K562 (cell line): ENCODE data around the gene ABI3BP.

Experiments
- BRCA1 ChIP-seq, 2 experiments: fragments of 450-650 bp in 1 of 2; sonication (generic) in 1 of 2; formaldehyde crosslinking in 1 of 2; IDR thresholded peaks; 2 replicates each; pipeline versions ENCODE4 v1.5.0 to v1.6.1; 2017 to 2020; ENCODE audit warnings: mild to moderate bottlenecking in 1 of 2, missing genetic modification reagents in 1 of 2
- CHD4 ChIP-seq: fragments of 200-600 bp; sonication (generic); IDR thresholded peaks from 3 replicates; pipeline ENCODE4 v1.6.1; 2012; ENCODE audit warnings: low read depth, mild to moderate bottlenecking, mixed read lengths, low read length, inconsistent platforms; ENCODE audit not compliant: insufficient read depth, insufficient replicate concordance, poor library complexity, severe bottlenecking
- CREM ChIP-seq: IDR thresholded peaks from 2 replicates; pipeline ENCODE4 v1.6.1; 2014; ENCODE audit warnings: antibody characterized with exemption, low read depth
- FOS ChIP-seq: IDR thresholded peaks from 3 replicates; pipeline ENCODE4 v1.6.1; 2011; ENCODE audit not compliant: insufficient read length; ENCODE audit errors: extremely low read depth
- MYNN ChIP-seq, 2 experiments: sonication (generic); formaldehyde crosslinking in 1 of 2; IDR thresholded peaks; 2 replicates each; pipeline versions ENCODE4 v1.5.0 to v1.6.1; 2016 to 2020; ENCODE audit warnings: antibody characterized with exemption in 1 of 2, missing genetic modification reagents in 1 of 2
- NEUROD1 ChIP-seq: fragments of 150-350 bp; IDR thresholded peaks from 2 replicates; pipeline ENCODE4 v1.6.1; 2014; ENCODE audit warnings: borderline replicate concordance, low read length, low read depth; ENCODE audit not compliant: partially characterized antibody
- NFATC3 ChIP-seq: fragments of 450-650 bp; IDR thresholded peaks from 2 replicates; pipeline ENCODE4 v1.6.1; 2017; ENCODE audit warnings: mild to moderate bottlenecking
- PTBP1 ChIP-seq: fragments of 200-400 bp; formaldehyde crosslinking; IDR thresholded peaks from 2 replicates; pipeline ENCODE4 v1.6.1; 2017; ENCODE audit warnings: low read depth, low read length
- SAFB2 ChIP-seq: fragments of 200-400 bp; formaldehyde crosslinking; IDR thresholded peaks from 2 replicates; pipeline ENCODE4 v1.6.1; 2018; ENCODE audit warnings: borderline replicate concordance, low read length, low read depth, moderate library complexity; ENCODE audit not compliant: severe bottlenecking
- TARDBP ChIP-seq: fragments of 450-650 bp; IDR thresholded peaks from 2 replicates; pipeline ENCODE4 v1.6.1; 2016
- ZC3H11A ChIP-seq: IDR thresholded peaks from 2 replicates; pipeline ENCODE4 v1.6.1; 2012; ENCODE audit warnings: low read depth, low read length, improper control_type of control experiment
- ZNF124 ChIP-seq: sonication (generic); formaldehyde crosslinking; IDR thresholded peaks from 2 replicates; pipeline ENCODE4 v1.8.1; 2022; ENCODE audit warnings: missing genetic modification reagents
- ZNF274 ChIP-seq: IDR thresholded peaks from 2 replicates; pipeline ENCODE4 v1.6.1; 2011; ENCODE audit warnings: low read depth, mild to moderate bottlenecking, low read length, moderate library complexity, borderline replicate concordance
- ZNF740 ChIP-seq, 3 experiments: fragments of 200-800 bp in 1 of 3; sonication (Bioruptor generic) in 1 of 3; sonication (generic) in 1 of 3; formaldehyde crosslinking in 1 of 3; IDR thresholded peaks; 2 replicates each; pipeline versions ENCODE4 v1.6.1 to v1.8.0; 2016 to 2022; ENCODE audit warnings: mild to moderate bottlenecking in 2 of 3, missing compliant biosample characterization in 2 of 3, missing genetic modification characterization in 2 of 3, missing genetic modification reagents in 1 of 3

GRCh38 chr3:100811779-100812507 is 181.3 kb downstream of the ABI3BP start:
- no peak for TF ChIP-seq MYNN (IDR thresholded peaks at IDR 0.05)
- TF ChIP-seq MYNN (CRISPR knock-in tag; IDR thresholded peaks at IDR 0.05): no peak
- no peak for TF ChIP-seq FOS
- TF ChIP-seq ZNF124 (CRISPR knock-in tag): no peak
- TF ChIP-seq ZC3H11A: no peak
- TF ChIP-seq CREM: no peak
- no peak for TF ChIP-seq BRCA1 (IDR thresholded peaks at IDR 0.05)
- TF ChIP-seq BRCA1 (CRISPR knock-in tag; IDR thresholded peaks at IDR 0.05): no peak
- TF ChIP-seq PTBP1: no peak
- TF ChIP-seq SAFB2: no peak
- TF ChIP-seq NEUROD1: no peak
- no peak for TF ChIP-seq NFATC3
- no peak for TF ChIP-seq CHD4
- no peak for TF ChIP-seq ZNF274
- no peak for TF ChIP-seq ZNF740 (CRISPR knock-in tag; IDR thresholded peaks at IDR 0.05)
- TF ChIP-seq ZNF740 (tag; IDR thresholded peaks at IDR 0.05): no peak
- TF ChIP-seq TARDBP: no peak
